HL-60/S4 treated with phorbol 12-myristate 13-acetate at 8.2 ng/mL for 4 days and 3 days (cell line): ENCODE measurements around the gene DCC.
"Not testable (repeated sequence)": the region's sequence is repeated elsewhere in the genome, so short reads cannot be mapped to it uniquely, and the experiment has no call there.

ENCODE experiments used
- in situ Hi-C: fragments of 300-500 bp; cut with MboI; formaldehyde crosslinking; loops from 2 replicates; pipeline ENCODE4 v1.15.0; 2022; ENCODE audit warnings: low sequenced_read_pairs

Gene DCC

DNA sequence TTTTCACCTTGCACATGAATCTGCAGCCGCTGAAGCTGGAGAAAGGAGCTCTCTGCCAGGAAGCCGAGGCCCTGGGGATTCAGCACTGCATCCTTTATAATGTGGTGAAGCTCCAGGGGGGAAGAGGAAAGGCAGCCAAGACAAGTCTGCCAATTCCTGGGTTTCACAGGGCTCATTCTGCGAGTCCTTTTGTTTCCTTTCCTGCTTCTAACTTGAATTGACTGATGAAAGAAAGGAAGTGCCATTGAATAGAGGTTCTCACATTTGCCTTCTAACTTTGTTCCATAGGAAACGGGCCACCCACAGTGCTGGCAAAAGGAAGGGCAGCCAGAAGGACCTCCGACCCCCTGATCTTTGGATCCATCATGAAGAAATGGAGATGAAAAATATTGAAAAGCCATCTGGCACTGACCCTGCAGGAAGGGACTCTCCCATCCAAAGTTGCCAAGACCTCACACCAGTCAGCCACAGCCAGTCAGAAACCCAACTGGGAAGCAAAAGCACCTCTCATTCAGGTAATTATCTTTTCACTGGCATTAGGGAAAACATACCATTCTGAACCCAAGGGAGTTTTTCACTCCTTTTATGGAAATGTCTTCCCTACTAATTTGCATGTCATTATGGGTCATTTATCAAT, 1119.1 kb downstream of the DCC start:
- in situ Hi-C loops: no loop called here

DNA sequence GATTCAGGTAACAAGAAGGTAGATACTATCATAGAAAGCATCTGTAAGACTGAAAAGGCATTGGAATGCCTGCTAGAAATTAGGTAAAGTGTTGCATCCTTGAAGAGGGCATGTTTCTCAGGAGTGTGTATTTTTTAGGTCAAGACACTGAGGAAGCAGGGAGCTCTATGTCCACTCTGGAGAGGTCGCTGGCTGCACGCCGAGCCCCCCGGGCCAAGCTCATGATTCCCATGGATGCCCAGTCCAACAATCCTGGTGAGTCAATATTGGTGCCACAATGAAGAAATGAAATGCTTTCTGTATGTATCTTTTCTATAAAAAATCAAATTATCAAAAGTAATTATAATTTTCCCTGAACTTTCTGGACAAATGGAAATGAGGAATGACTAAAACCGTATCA, 1127.8 kb downstream of the DCC start:
- in situ Hi-C loops: no loop called here

- in situ Hi-C loops: not testable (repeated sequence)
These were observed 1128.2 kb downstream of the DCC start for GRCh38 chr18:53468173-53468572.

DNA sequence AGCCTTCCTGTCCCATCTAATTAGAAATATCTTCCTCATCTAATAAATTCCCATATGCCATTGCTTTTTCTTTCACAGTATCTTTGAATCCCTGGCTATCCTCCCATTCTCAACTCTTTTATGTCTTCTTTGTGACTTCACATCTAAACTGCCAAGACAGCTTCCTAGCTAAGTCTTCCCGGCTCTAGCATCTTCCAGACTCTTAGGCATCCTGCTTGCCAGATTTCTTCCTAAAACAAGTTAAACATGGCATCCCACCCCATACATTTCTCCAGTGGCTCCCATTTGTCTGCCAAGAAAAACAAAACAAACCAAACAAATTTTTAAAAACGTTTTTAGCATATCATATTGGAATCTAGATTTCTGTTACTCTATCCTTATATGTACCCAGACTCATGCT, 1132.5 kb downstream of the DCC start:
- in situ Hi-C loops: no loop called here

DNA sequence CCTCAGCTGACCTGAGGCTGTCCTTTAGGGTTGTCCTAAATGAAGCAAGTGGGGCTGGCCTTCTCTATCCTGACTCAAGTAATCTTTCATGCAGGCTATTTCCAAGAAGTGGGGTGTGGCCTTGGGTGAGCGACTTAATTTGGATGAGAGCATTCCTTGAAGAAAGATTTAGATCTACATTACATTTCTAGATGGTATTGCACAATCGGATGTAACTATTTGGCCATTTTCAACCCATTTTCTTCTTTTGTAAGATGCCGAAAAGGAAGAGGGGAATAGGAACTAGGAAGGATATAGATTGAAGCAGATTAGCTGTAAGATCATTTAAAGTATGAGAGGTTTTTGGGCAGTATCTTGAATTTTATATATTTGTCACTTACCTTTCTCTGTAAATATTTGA, 1138.2 kb downstream of the DCC start:
- in situ Hi-C loops: no loop called here

- in situ Hi-C loops: no loop called here
These were observed 1146.3 kb downstream of the DCC start for GRCh38 chr18:53486296-53486695.

- in situ Hi-C loops: no loop called here
These were observed 1149.3 kb downstream of the DCC start for GRCh38 chr18:53489266-53489665.

DNA sequence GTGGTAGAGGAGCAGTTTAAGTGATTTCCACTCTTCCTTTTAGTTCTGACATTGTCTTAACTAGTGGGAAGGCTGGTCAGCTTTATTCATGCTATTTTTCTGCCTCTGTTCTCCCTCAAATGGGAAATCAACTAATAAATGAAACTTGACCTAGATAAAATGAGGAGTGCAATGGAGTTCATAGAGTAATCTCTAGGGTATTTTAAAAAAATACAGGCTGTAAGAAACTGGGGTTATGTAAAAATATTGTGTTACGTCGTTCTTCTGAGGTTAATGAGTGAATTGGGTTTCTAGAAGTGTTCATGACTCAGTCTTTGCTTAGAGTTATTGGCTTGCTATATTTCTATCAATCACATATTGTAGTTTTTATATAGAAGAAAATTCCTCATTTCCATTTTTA, 1150.0 kb downstream of the DCC start:
- in situ Hi-C loops: no loop called here

- in situ Hi-C loops: no loop called here
These were observed 1156.0 kb downstream of the DCC start for GRCh38 chr18:53496028-53496427.

- in situ Hi-C loops: no loop called here
These were observed 1164.0 kb downstream of the DCC start for GRCh38 chr18:53503914-53504441.

DNA sequence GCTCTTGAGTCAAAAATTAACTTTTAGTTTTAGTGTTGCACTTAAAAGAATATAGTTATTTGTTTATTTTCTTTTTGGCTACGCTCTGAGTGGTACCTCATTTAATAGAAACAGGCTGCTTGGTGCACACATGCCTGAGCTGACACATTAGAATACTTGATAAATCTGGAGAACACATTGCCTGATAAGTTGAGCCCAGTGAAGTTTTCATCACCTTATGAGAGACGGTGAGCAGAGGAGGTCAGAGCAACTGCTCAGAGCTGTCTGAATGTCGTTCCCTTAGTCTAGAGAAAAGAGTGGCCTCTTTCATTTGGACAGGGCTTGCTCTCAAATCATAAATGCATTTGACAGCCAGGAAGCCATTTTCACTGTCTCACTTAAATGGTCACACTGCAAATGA, 1168.5 kb downstream of the DCC start:
- in situ Hi-C loops: no loop called here

- in situ Hi-C loops: no loop called here
These were observed 1169.9 kb downstream of the DCC start for GRCh38 chr18:53509886-53510285.

- in situ Hi-C loops: not testable (repeated sequence)
These were observed 1171.7 kb downstream of the DCC start for GRCh38 chr18:53511725-53512124.

DNA sequence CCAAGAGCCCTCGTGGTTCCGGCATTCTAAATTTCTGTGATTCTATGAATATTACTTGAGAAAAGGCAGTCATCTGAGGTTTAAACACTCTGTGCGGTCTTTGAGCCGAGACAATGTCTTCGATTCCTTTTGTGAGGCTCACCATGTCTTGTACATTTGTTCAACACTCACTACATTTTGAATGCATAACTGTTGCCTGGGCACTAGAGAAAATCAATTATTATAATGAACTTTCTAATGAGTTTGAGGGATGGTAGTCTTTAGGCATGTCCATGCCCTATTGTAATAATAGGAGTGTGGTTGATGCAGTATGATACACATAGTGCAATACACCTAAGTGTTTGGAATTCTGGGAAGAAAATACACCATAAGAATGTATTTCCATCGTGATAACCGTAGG, 1181.1 kb downstream of the DCC start:
- in situ Hi-C loops: no loop called here

DNA sequence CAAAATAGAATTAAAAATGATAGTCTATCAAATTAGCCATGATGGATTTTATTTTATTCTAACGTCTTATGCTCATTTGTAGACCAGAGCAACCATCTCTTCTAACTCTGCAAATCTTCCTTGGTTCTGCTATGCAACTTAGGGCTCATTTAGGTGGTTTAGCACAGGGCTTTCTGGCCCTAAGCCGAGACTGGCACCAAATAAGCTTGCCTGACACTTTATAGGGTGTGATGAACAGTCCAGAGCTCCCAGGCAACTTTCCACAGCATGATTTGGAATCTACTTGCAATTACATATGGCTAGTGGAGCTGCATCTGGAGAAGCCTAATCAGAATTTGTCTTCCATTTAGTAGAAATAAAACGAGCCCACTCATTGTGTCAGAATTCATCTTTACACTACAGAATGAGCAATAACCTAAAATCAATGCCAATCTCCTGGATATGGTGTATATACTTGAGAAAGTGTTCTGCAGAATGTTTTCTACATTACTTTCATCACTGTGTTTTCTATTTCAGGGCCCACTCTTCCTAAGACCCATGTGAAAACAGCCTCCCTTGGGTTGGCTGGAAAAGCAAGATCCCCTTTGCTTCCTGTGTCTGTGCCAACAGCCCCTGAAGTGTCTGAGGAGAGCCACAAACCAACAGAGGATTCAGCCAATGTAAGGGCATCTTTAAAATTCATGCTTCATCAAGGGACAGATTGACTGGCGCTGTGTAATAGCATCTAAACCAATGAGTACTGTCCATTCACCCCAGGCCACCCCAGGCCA, 1186.3 kb downstream of the DCC start:
- in situ Hi-C loops: no loop called here

DNA sequence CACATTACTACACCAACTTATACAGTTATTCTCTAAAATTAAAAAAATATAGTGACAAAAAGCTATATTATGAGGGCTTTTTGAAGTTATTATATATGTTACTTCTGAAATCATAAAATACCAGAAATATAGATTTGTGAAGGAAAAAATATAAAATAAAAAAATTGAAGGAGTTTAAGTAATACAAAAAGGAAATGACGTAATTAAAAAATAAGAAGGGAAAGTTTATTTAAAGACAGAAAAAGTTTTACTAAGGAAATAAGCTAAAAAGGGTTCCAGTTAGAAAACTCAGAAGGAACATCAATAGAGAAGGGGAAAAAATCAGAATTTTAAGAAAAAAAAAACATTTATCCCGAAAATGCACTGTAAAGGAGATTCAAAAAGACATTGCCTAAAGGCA, 1187.4 kb downstream of the DCC start:
- in situ Hi-C loops: no loop called here

DNA sequence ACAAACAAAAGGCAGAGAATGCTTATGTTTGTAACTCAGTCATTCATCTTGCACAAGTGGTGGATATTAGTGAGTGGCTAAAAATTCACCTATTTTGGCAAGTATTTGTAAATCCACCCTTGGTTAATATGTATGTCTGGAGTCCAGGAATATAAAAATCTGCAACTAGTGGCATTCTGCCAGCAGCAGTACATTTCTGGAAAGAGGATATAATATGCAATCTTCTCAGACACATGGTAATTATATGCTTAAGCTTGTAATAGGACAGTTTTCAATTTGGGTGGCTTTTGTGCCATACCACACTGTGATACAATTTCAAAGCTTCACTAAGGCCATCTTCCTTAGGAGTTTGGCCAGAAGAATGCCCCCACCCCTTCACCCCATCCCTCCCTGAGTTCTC, 1191.2 kb downstream of the DCC start:
- in situ Hi-C loops: no loop called here

GRCh38 chr18:53531896-53532295, 1191.9 kb downstream of the DCC start:
- in situ Hi-C loops: no loop called here

DNA sequence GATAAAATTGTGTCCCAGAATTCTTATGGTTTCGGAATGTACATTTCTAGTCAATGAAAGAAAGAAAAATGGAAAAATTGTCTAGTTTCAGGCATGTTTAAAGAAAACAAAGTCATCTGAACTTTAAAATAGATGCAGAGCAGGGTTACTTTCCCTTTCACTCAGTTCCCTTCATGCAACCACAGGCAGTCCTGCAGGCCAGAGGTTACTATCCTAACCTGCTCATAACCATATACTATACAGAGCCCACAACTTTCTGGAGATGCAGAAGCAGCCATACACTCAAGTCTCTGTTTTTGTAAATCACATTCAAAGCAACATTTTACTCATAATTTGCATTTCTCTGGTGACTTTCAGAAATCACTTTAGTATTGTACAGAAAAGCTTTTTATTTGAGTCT, 1194.2 kb downstream of the DCC start:
- in situ Hi-C loops: no loop called here

DNA sequence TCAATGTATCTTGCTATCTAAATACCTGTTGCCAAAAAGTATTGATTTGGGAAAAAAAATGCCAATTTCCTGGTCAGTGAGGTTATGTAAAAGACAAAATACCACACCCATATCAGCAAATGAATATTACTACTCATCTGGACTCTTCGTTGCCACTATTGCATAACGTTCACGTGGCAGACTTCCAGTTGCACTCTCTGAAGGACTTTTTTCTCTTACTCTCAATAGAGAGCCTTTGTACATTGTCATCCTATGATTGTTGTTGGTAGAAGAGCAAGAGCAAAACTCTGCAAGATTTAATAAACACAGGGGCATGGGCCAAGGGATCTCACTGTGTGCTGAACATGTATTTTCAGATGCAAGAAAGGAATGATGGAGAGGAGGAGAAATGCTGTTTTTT, 1194.7 kb downstream of the DCC start:
- in situ Hi-C loops: no loop called here

- in situ Hi-C loops: no loop called here
These were observed 1196.9 kb downstream of the DCC start for GRCh38 chr18:53536908-53537307.

- in situ Hi-C loops: no loop called here
These were observed 1201.9 kb downstream of the DCC start for GRCh38 chr18:53541924-53542323.
